Amniotic epithelial cell (primary cell): ENCODE results near the gene RPS8.
"Not testable (repeated sequence)": the region's sequence is repeated elsewhere in the genome, so short reads cannot be mapped to it uniquely, and the experiment has no call there.

Experiments
- DNase-seq: peaks from one replicate; pipeline ENCODE4 v3.0.0-alpha.2; 2010; ENCODE audit warnings: low read depth

Gene RPS8

DNA sequence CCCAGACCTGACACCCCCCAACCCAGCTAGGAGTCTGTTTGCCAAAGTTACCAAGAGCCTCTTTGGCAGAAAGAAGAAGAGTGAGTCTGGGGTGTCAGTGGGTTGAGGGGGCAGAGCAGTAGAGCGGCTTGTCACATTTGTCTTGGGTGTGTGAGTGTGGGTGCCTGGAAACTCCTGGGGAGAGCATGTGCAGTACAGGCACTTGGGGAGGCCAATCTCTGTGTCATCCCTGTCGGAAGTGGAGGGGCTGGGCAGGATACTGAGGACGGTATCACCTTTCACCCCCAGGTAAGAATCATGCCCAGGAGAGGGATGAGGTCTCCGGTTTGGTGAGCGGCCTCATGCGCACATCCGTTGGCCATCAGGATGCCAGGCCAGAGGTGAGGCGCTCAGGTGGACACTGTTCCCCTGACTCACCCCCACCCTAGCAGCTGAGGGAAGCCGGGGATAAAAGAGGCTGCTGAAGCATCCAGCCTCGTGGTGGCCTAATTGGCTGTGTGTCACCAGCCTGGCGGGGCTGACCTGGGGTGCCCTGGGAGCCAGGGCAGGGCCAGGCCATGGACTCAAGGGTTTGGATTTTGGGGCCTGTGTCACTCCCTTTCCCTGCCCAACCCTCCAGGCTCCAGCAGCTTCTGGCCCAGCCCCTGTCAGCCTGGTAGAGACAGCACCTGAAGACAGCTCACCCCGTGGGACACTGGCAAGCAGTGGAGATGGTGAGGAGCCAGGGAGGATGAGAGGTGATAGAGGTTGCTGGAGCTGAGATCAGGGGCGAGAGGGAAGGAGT is 28.2 kb downstream of the RPS8 start:
- DNase-seq = no peak

- no peak for DNase-seq
Measured at GRCh38 chr1:44805311-44806024, 30.1 kb downstream of the RPS8 start.

DNA sequence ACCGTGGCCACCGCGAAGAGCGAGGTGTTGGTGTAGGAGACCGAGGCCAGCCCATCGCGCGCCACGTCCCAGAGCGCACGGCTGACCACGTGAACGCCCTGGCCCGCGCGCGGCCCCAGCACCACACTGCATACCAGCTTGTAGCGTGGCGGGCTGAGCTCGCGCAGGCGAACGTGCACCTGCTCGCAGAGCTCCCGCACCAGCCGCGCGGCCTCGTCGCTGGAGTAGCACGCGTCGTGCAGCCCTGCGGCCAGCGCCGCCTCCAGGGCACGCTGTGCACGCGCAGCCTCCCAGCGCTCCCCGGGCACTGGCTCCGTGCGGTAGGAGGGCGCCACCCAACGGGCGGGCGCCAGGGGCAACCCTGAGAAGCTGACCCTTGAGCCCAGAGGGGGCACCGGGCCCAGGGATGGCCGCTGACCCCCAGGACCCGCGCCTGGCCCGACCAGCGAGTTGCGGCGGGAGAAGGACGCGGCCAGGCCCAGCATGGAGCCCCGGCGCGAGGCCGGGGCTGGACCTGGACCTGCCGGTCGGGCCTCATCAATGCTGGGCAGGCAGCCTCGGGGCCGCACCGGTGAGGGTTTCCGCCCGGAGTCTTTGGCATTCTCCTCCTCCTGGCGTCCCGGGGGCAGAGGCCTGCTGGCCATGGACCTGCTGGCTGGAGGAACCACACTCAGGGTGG is 30.8 kb downstream of the RPS8 start:
- no peak for DNase-seq

- DNase-seq = no peak
Measured at GRCh38 chr1:44806704-44807363, 31.5 kb downstream of the RPS8 start, which contains the start of gene DYNLT4. Gene DYNLT4 (minus strand): TSS chr1:44807351. CDS start chr1:44806668, 683 bp downstream.

DNA sequence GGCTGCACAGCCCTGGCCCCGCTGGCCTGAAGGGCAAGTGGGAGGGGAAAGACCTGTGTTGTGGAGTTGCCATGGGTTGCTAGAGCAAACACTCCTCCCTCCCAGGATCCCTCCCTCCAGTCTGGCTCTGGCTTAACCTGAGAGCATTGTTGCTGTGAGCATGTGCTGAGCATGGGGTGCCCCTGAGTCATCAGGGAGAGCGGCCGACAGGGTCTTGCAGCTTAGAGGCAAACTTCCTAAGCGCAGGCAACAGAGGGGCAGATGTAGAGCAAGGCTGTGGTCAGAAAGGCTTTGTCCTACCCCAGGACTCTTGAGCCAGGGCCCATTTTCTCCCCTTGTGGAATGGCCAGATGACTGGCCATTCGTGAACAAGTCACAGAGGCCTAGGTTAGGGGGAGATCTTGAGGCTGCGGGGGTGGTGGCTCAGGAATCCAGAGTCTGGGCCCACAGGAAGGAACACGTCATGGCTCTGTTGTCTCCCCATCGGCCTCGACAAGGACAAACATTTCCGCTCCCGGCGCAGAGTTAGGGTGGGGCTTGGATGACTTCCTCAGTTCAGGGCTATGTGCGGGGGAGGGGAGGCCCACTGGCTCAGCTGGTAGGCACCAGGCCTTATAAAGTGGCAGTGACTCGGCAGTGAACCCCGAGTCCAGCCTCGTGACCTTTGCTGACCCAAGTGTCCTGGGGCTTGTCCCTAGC is 32.2 kb downstream of the RPS8 start:
- DNase-seq = peak; percentile 100

- DNase-seq = peak; percentile 91
Measured at GRCh38 chr1:44808063-44808937, 33.0 kb downstream of the RPS8 start, which contains the start of gene BTBD19. Gene BTBD19 (plus strand): TSS chr1:44808523. CDS start chr1:44808821, 298 bp downstream.

GRCh38 chr1:44808938-44809917 is 33.9 kb downstream of the RPS8 start:
- peak; percentile 90 for DNase-seq

DNA sequence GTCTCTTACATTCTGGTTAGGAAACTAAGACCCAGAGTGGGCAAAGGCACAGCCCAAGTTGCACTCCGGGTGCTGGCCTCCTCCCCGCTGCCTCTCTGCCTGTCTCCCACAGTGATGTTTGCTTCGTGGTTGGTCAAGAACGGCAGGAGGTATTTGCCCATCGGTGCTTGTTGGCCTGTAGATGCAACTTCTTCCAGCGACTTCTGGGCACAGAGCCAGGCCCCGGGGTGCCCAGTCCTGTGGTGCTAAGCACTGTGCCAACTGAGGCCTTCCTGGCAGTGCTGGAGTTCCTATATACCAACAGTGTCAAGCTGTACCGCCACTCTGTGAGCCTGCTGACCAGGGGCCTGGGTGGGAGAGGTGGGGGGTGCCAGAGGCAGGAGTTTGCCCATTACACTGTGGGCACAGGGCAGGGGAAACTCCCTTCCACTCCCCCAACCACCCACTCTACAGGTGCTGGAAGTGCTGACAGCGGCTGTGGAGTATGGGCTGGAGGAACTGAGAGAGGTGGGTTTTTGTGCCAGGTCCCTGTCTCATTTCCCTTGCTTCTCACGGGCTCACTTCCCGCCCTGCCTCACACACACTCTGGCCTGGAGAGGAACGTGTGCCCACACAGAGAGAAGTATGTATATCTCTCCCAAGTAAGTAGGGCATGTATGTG is 34.9 kb downstream of the RPS8 start:
- peak; percentile 48 for DNase-seq

GRCh38 chr1:44810762-44811105 is 35.4 kb downstream of the RPS8 start:
- DNase-seq = not testable (repeated sequence)

DNA sequence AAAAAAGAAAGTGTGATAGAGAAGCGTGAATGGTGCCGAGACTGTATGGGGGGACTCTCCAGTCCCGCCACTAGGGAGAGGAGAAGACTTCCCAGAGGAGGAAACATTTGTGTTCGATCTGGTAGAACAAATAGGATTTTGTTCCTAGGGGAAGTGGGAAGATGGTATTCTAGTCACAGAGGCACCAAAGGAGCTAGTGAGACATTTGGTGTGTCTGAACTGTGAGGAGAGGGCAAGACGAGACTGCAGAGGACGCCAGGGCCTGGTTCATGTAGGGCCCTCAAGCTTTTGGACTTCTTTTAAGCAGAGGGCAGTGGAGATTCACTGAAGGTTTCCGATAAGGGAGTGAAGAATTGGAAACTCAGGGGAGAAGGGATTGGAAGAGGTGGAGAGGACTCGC is 35.9 kb downstream of the RPS8 start:
- DNase-seq = no peak

DNA sequence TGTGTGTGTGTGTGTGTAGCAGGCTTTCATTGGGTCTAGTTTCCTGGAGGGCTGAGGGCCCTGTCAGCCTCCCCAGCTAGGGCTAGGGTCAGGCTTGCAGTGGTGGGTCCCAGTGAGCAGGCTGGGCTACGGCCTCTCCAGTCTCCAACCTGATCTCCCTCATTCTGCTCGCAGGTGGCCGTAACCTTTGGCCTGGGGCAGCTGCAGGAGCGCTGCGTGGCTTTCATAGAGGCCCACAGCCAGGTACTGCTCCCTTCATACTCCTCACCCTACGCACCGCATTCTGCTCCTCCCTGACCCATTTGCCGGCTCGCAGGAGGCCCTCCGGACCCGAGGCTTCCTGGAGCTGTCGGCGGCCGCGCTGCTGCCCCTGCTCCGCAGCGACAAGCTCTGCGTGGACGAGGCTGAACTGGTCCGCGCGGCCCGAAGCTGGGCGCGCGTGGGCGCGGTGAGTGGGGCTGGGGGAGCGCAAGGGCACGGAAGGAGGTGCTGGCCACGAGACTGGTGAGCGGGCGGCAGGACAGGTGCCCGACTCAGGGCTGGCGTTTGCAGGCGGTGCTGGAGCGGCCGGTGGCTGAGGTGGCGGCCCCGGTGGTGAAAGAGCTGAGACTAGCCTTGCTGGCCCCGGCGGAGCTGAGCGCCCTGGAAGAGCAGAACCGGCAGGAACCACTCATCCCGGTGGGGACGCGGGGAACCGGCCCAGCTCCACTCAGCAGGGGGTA is 37.6 kb downstream of the RPS8 start:
- DNase-seq = no peak

DNA sequence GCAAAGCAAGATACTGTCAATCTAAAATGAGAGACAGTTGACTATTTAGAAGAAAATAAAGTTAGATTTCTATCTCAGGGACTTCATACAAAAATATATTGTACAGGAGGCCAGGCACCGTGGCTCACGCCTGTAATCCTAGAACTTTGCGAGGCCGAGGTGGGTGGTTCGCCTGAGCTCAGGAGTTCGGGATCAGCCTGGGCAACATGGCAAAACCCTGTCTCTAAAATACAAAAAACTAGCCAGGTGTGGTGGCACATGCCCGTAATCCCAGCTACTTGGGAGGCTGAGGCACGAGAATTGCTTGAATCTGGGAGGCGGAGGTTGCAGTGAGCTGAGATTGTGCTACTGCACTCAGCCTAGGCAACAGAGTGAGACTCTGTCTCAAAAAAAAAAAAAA is 40.6 kb downstream of the RPS8 start:
- not testable (repeated sequence) for DNase-seq

DNA sequence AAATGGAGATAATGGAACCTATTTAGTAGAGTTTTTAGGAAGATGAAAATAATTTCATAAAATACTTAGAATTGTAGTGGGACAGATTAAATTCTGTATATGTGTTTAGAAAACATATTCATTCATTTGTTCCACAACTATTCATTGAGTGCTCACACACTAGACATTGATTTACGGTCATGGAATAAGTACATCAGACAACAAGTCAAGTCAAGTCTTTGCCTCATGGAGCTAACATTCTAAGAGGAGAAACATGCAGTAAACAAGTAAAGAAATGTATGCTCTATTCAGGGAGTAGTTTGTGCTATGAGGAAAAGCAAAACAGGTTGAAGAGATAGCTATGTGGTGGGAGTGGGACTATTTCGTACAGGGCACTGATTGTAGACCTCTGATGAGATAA is 42.0 kb downstream of the RPS8 start:
- no peak for DNase-seq

DNA sequence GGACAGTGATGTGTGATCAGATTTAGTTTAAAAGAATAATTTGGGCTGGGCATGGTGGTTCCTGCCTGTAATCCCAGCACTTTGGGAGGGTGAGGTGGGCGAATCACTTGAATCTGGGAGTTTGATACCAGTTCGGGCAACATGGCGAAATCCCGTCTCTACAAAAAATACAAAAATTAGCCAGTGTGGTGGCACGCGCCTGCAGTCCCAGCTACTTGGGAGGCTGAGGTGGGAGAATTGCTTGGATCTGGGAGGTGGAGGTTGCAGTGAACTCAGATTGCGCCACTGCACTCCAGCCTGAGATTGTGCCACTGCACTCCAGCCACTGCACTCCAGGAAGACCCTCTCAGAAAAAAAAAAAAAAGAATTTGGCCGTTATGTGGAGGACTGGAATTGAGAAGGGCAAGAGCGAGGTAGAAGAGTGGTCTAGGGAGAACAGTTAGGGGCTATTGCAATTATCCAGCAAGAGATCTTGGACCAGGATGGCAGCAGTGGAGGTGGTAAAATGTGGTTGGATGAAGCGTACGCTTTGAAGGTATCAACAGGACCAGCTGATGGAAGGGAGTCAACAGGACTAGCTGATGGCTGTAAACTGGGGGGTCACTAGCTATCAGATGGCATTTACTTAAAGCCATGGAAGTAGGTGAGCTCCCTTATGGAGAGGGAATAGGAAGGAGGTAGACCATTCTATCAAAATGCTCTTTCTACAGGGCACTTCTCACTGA is 42.6 kb downstream of the RPS8 start:
- DNase-seq = no peak

GRCh38 chr1:44819196-44819607 is 43.9 kb downstream of the RPS8 start:
- peak; percentile 70 for DNase-seq

GRCh38 chr1:44819608-44820327 is 44.4 kb downstream of the RPS8 start:
- DNase-seq = peak; percentile 96
